Sciatic nerve (tissue), 2 donors: ENCODE results near the gene MLXIP. TPM values are rescaled to one million over a fixed set of nuclear protein-coding genes. Genes with fewer than 3 reads are reported as not detected.

ENCODE experiments used
- ATAC-seq: fragments of 200-7000 bp; cut with Tn5 transposase; one replicate; pipeline ENCODE4 v1.9.1; 2020; ENCODE audit warnings: mild to moderate bottlenecking, moderate library complexity
- DNase-seq: peaks from one replicate; pipeline ENCODE4 v3.0.0-alpha.2; 2020; ENCODE audit warnings: low spot score
- intact Hi-C: fragments of 100-400 bp; cut with DNase I; formaldehyde crosslinking; loops from one replicate; pipeline ENCODE4 v1.14.2; 2022
- total RNA-seq: library from RNA; stranded (reverse); fragmentation: NEBNext Ultra II Directional; extraction: Animal tissue kit (Norgen Biotek cat#: 25700); gene quantifications from one replicate; pipeline ENCODE4 v1.2.1, GENCODE V29; 2021
- donor health status: DM: no; HTN: no; CAD: no.
- donor health status: DM: no; HTN: no; CAD: no.

Gene MLXIP
- total RNA-seq, 1 donor from 2014 or later, result 44.2 TPM

DNA sequence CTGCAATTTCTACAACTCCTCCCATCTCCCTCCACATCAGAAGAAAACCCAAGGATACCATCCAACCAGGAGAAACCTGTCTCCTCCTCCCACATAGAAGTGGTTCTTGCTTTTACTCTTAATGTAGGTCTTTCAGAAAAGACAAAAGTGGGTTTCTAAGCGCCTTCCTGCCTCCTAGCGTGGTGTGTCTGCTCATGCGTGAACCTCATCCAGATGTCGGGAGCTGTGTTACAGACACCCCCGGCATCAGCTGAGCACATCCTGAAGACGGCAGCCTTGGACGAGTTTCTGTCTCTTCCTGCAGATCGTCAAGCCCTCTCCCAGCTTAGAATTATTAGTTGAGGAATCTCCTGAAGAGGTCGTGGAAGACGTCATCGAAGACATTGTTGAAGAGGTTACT, 113.9 kb downstream of the MLXIP start:
- DNase-seq (no peak), ATAC-seq (no peak)
- intact Hi-C loops, result no loop called here

DNA sequence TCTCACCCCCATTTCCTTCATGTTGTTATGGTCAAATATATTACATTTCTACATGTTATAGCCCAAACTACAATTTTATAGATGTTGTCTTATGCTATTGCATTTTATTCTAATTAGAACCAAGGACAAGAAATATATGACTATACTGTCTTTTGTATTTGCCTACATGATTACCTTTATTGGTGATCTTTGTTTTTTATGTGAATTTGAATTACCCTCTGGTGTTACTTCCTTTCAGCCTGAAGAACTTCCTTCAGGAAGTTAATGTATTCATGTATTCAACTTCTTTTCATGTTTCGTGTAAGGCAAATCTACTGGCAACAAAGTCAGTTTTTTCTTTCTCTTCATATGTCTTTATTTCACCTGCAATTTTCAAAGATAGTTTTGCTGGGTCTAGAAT, 116.2 kb downstream of the MLXIP start:
- DNase-seq, result no peak
- intact Hi-C loops, result no loop called here
- no peak for ATAC-seq

DNA sequence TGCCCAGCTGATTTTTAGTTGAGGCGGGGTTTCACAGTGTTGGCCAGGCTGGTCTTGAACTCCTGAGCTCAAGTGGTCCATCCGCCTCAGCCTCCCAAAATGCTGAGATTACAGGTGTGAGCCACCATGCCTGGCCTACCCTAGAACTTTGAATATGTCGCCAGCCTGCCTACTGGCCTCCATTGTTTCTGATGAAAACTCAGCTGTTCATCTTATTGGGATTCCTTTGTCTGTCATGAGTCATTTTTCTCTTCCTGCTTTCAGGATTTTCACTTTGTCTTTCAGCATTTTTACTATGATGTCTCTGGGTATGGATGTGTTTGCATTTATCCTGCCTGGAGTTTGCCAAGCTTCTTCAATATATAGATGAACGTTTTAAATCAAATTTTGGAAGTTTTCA, 116.8 kb downstream of the MLXIP start:
- no peak for DNase-seq

More for the DNA sequence above, 116.8 kb downstream of the MLXIP start:
- intact Hi-C loops, result no loop called here
- ATAC-seq, result no peak

Other genes with a start within 250 kb of the MLXIP start
- gene HPD, start 219.9 kb upstream of the MLXIP start, total RNA-seq, result 0.40 TPM
- gene PSMD9, start 190.0 kb upstream of the MLXIP start, total RNA-seq, result 34.3 TPM
- gene CFAP251, start 160.2 kb upstream of the MLXIP start, total RNA-seq, result 3.8 TPM
- 5.8 TPM for gene BCL7A, start 56.9 kb upstream of the MLXIP start, total RNA-seq
- not detected for gene IL31, start 95.5 kb downstream of the MLXIP start, total RNA-seq
- 0.58 TPM for gene LRRC43, start 104.4 kb downstream of the MLXIP start, total RNA-seq
- not detected for gene B3GNT4, start 125.0 kb downstream of the MLXIP start, total RNA-seq
- 29.4 TPM for gene DIABLO, start 147.3 kb downstream of the MLXIP start, total RNA-seq
- 16.5 TPM for gene VPS33A, start 187.7 kb downstream of the MLXIP start, total RNA-seq